Activated CD4-positive, CD25-positive, alpha-beta regulatory T cell treated with anti-CD3 and anti-CD28 coated beads, Interleukin-2, amount 50 U/mL, for 24 hours (primary cell): ENCODE data around the gene PTPRD.

Experiments used
- ATAC-seq, 2 donors: fragments of 150-1000 bp; cut with Tn5 transposase; one replicate each; pipeline ENCODE4 v1.10.0; 2021; ENCODE audit warnings: mild to moderate bottlenecking in 1 of 2, moderate library complexity in 1 of 2

The PTPRD gene

GRCh38 chr9:8392866-8393265 is 2219.9 kb downstream of the PTPRD start:
- no peak for ATAC-seq

GRCh38 chr9:8391566-8391965 is 2221.2 kb downstream of the PTPRD start:
- ATAC-seq: no peak

- no peak for ATAC-seq
Measured at GRCh38 chr9:8391132-8391531, 2221.7 kb downstream of the PTPRD start.

- ATAC-seq: no peak
Measured at GRCh38 chr9:8390571-8390970, 2222.2 kb downstream of the PTPRD start.

DNA sequence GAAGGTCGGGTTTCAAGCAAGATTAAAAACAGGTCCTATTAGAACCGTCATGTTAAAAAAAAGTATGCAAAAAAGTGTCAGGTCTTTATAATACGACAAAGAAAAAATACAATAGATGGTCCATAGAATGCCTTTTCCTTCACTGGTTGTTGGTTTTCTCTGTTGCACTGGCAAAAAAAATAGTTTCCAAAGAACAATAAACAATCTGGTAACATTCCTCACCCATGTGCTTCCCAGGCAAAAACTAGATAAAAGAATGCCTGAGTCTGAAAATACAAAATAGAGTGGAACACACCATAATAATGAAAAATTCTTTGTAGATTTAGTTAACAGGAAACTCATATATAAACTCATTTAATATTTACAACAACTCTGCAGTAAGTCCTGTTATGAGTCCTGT is 2223.3 kb downstream of the PTPRD start:
- no peak for ATAC-seq

GRCh38 chr9:8388132-8388531 is 2224.7 kb downstream of the PTPRD start:
- no peak for ATAC-seq

- no peak for ATAC-seq
Measured at GRCh38 chr9:8384091-8384490, 2228.7 kb downstream of the PTPRD start.

DNA sequence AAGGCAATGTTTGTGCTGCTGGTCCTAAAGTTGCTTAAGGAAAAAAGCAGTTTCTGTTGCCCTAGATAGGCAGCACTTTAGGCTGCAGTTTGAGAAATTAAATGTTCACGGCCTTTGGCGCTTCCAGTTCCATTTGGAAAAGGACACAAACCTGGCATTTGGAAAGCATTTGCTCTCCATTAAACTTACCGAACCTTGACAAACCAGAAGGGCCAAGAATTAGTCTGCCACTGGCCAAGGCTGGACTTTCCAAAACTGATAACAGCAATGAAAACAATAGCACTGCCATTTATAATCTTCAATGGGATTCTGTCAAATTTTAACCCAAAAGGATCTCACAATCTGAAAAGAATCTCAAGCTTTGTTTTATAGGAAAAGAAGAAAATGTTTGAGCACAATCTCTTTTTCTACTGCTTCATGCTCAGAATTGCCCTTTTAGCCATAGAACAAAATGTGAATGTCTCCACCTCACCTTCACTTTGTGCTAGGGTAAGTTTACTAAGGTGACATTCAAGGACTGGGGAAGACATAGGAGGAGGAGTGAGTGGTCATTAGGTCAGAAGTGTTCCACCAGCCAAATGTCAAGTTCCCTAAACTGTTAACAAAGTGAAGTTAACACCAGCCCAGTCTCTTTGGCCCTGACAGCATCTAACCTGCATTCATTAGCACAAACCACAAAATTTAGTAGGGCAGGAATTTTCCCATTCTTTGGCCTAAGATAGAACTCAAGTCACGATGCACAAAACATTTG is 2229.8 kb downstream of the PTPRD start:
- no peak for ATAC-seq

GRCh38 chr9:8382266-8382665 is 2230.5 kb downstream of the PTPRD start:
- ATAC-seq: no peak

DNA sequence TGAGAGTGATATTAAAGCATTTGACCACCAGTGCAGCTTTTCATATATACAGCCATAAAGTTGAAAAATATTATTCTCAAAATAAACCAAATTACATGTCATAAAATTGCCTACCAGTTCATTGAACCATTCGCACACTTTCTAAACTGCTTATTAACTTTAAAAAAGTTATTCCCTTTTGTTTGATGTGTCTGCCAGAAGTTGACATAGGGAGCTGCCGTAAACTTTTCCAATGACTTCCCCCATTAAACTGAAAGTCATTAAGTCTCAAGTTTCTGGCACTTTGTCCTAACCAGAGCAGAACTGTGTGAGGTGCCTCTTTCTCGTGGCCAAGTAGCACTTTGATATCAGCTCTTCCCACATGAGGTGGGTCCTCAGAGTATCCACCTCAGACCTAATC is 2231.2 kb downstream of the PTPRD start:
- no peak for ATAC-seq

- ATAC-seq: no peak
Measured at GRCh38 chr9:8374471-8374870, 2238.3 kb downstream of the PTPRD start.

- ATAC-seq: no peak
Measured at GRCh38 chr9:8371686-8372085, 2241.1 kb downstream of the PTPRD start.

DNA sequence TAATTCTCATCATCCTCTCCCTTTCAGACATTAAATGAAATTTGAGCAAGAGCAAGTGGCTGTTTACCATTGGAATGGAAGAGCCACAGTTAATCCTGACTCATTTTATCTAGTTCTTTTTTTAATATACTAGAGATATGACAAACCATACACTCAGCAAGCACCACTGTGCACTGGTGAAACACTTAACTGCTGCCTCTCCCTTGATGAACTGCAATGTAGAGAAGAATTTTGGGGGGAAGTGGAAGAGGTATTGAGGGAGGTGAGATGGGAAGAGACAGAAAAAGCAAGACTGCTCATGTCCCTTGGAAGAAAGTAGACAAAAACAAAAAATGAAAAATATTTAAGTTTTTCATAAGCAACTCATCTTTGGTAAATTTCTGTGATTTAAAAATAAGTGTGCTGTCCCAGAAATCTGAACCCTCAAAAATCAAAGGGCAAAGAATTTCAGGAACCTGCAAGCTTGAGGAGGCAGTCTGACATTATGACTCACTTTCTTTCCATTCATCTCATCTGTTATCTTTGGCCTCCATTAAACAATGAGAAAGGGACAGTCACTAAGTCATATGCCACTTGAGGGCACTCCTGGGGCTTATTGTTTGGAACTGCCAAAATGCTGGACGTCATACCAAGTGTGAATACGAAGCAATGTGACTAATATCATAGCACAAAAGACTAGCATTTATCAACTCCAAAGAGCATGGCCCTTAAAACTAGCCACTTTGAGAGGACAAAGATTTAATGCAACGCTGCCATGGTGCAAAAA is 2246.5 kb downstream of the PTPRD start:
- ATAC-seq: peak in 1 of 2 donors; percentile 24

- ATAC-seq: no peak
Measured at GRCh38 chr9:8365466-8366160, 2247.2 kb downstream of the PTPRD start.

DNA sequence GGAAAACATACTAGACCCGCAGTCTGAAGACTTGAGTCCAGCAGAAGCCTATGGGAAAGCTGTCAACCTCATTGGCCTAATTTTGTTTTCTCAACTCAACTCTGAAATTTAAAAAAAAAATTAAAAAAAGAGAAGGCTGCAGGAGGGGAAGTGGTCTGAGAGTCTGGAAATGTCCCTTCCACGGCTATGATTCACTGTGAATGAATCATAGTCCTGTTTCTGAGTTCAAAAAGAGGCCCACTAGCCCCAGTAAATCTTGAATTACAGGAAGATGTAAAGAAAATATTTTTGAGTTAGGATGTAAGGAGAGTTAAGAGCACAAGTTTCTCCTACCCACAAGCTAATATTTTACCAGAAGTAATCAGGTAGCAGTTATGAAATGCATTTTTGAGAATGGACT is 2247.8 kb downstream of the PTPRD start:
- ATAC-seq: no peak

DNA sequence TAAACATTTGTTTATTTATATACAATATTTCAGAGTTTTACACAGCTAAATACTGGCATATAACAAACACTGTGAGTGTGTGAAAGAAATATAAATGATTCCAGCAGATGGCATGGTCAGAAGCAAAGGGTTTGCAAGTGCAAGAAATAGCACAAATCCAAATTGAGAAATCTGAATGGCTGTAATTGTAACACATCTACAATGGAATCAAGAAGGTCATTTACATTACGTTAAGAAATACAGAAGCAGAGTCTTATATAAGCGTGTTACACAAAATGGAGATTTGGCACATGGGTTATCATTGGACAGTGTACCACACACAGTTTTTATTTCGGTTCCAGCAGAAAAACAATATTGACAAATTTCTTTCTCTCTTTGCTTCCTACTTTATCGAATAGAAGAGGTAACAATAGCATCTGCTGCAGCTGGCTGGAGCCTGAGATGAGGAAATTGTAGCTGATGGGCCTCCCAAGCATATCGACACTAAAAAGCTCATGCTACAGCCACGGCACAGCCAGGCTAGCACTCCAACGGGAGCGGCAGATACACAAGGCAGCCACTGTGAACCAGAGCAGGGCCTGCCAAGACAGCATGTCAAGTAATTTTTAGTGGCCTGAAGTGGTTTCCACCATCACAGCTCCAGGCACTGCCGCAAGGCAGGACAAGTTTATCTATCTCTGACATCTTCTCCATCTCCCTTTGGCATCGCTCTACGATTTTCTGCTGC is 2248.6 kb downstream of the PTPRD start:
- ATAC-seq: no peak

GRCh38 chr9:8362250-8362649 is 2250.6 kb downstream of the PTPRD start:
- ATAC-seq: no peak

DNA sequence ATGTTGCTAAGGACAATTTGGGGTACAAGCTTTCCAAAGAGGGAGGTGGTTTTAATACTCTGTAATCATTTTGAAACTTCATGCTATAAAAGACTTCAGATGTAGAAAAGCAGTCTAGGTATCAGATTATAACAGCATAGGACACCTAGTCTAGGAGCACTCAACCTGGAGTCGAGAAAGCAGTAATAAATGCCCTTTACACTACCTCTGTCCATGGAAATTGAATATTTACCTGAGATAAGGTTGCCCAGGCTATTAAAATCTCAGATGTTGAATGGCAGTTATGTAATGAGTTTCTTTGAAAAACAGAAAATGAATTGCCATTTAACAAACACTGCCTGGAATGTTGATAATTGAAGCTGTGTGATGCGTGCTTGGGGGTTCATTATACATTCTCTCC is 2251.4 kb downstream of the PTPRD start:
- ATAC-seq: no peak

DNA sequence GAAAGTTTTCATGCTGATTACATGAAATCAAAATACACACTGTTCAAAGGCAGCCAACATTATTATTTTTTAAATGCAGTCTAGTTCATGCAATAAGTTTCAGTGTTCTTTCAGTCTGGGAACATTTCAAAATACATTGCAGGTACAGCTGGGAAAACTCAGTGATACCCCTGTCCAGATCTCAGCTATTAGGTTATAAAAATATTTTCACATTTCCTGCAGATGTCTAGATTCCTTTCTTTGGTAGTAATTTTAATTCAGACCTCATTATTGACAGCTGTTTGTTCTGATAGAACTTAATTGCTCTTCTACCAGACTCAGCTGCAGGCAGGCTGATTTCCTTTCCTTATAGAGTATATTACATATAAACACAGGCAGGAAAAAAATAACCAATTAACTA is 2256.4 kb downstream of the PTPRD start:
- no peak for ATAC-seq

GRCh38 chr9:8351436-8351835 is 2261.4 kb downstream of the PTPRD start:
- ATAC-seq: no peak

DNA sequence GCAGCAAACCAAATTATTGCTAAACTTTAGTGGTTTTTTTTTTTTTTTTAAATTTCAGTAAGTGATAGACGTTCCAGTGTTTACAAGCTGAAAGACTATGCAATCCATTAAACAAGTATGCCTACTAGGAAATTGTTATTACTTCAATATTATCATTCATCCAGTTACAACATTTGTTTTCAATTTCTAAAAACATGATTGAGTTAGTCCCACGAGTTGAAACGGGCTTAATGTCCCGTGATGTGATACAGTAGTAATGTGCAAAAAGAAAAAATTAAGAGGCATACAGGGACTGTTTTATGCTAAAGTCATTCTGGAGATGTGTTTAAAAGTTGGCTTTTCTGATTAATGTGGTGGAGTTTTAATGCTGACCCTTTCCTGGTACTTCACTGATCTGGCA is 2262.9 kb downstream of the PTPRD start:
- no peak for ATAC-seq

DNA sequence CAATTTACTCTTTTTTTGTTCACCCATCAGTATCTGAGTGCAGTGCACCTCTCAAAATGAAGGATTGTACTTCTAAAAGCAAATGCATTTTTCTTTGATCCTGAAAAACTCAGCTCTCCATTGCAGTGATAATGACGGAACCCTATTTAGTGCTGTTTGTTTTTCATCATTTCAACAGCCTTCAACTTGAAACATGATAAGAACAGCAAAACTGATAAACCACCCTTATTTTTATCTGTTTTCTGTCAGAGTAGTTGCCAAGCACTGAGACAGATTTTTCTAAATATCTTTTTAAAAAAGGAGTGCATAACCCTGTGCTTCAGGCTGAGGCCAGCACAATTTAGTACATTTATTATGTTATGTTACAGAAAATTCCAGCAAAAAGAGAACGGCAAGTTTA is 2263.4 kb downstream of the PTPRD start:
- no peak for ATAC-seq

- ATAC-seq: no peak
Measured at GRCh38 chr9:8348756-8349155, 2264.0 kb downstream of the PTPRD start.
